Neuronal stem cell (in vitro differentiated cells): ENCODE data around the gene PRIM2.
"Not testable (repeated sequence)": the region's sequence is repeated elsewhere in the genome, so short reads cannot be mapped to it uniquely, and the experiment has no call there.

Experiments
- DNase-seq: peaks from one replicate; pipeline ENCODE4 v3.0.0-alpha.2; 2013; ENCODE audit warnings: low spot score
- H2AFZ ChIP-seq: one replicate; pipeline ENCODE4 v1.6.1; 2013; ENCODE audit warnings: mild to moderate bottlenecking, low read length, inconsistent platforms
- H2AK5ac ChIP-seq: 2 replicates; pipeline ENCODE4 v1.6.1; 2013; ENCODE audit warnings: low read depth, mild to moderate bottlenecking, inconsistent platforms, low read length, moderate library complexity, mixed read lengths
- H2BK120ac ChIP-seq: 2 replicates; pipeline ENCODE4 v1.6.1; 2013; ENCODE audit warnings: low read depth, mild to moderate bottlenecking, inconsistent platforms, low read length, moderate library complexity, mixed read lengths
- H2BK12ac ChIP-seq: one replicate; pipeline ENCODE4 v1.6.1; 2013; ENCODE audit warnings: low read length, inconsistent platforms
- H2BK15ac ChIP-seq: 2 replicates; pipeline ENCODE4 v1.6.1; 2013; ENCODE audit warnings: mild to moderate bottlenecking, low read length, inconsistent platforms, mixed read lengths
- H2BK5ac ChIP-seq: one replicate; pipeline ENCODE4 v1.6.1; 2013; ENCODE audit warnings: inconsistent platforms, mild to moderate bottlenecking, low read length, moderate library complexity
- H3K14ac ChIP-seq: one replicate; pipeline ENCODE4 v1.6.1; 2013; ENCODE audit warnings: low read length, inconsistent platforms
- H3K18ac ChIP-seq: 2 replicates; pipeline ENCODE4 v1.6.1; 2013; ENCODE audit warnings: low read length, inconsistent platforms
- H3K23ac ChIP-seq: 2 replicates; pipeline ENCODE4 v1.6.1; 2013; ENCODE audit warnings: low read depth, mild to moderate bottlenecking, mixed read lengths, low read length, inconsistent platforms; ENCODE audit not compliant: poor library complexity
- H3K27ac ChIP-seq: replicated peaks from 3 replicates; pipeline ENCODE4 v1.5.1; 2013; ENCODE audit warnings: low read length, inconsistent platforms
- H3K27me3 ChIP-seq, 3 experiments: 2 replicates each; pipeline ENCODE4 v1.6.1; 2013; ENCODE audit warnings: low read length in 3 of 3, mild to moderate bottlenecking in 2 of 3, inconsistent platforms in 1 of 3, low read depth in 1 of 3, mixed read lengths in 1 of 3, moderate library complexity in 1 of 3; ENCODE audit not compliant: control insufficient read depth in 3 of 3, insufficient read depth in 3 of 3
- H3K36me3 ChIP-seq, 2 donors: replicated peaks in 1 of 2; 2 replicates each; pipeline ENCODE4 v1.6.1; 2013; ENCODE audit warnings: low read length in 2 of 2; ENCODE audit not compliant: control insufficient read depth in 2 of 2, insufficient read depth in 2 of 2
- H3K4ac ChIP-seq: 2 replicates; pipeline ENCODE4 v1.6.1; 2013; ENCODE audit warnings: inconsistent platforms, mild to moderate bottlenecking, low read length, moderate library complexity
- H3K4me1 ChIP-seq, 2 donors: 1 replicate in 1 of 2; 2 replicates in 1 of 2; pipeline ENCODE4 v1.6.1; 2013; ENCODE audit warnings: low read length in 2 of 2, low read depth in 1 of 2; ENCODE audit not compliant: control insufficient read depth in 2 of 2, insufficient read depth in 1 of 2
- H3K4me2 ChIP-seq: one replicate; pipeline ENCODE4 v1.6.1; 2013; ENCODE audit warnings: mild to moderate bottlenecking, low read length, inconsistent platforms; ENCODE audit not compliant: insufficient read depth, poor library complexity, severe bottlenecking
- H3K4me3 ChIP-seq, 2 donors: 2 replicates each; pipeline ENCODE4 v1.5.1; 2013; ENCODE audit warnings: low read length in 2 of 2, mild to moderate bottlenecking in 2 of 2, inconsistent platforms in 1 of 2, moderate library complexity in 1 of 2
- H3K79me1 ChIP-seq: one replicate; pipeline ENCODE4 v1.6.1; 2013; ENCODE audit warnings: low read depth, mild to moderate bottlenecking, inconsistent platforms, low read length, moderate library complexity
- H3K9ac ChIP-seq: one replicate; pipeline ENCODE4 v1.6.1; 2013; ENCODE audit warnings: mild to moderate bottlenecking, low read depth, low read length, inconsistent platforms; ENCODE audit not compliant: poor library complexity
- H3K9me3 ChIP-seq, 2 donors: replicated peaks in 1 of 2; 2 replicates each; pipeline versions ENCODE3 to v1.6.1; 2013; ENCODE audit warnings: low read length in 2 of 2, mild to moderate bottlenecking in 2 of 2, inconsistent platforms in 1 of 2, low read depth in 1 of 2, mixed read lengths in 1 of 2, moderate library complexity in 1 of 2; ENCODE audit not compliant: control insufficient read depth in 2 of 2, insufficient read depth in 1 of 2
- H4K8ac ChIP-seq: one replicate; pipeline ENCODE4 v1.6.1; 2013; ENCODE audit warnings: low read depth, mild to moderate bottlenecking, inconsistent platforms, low read length, moderate library complexity
- H4K91ac ChIP-seq: one replicate; pipeline ENCODE4 v1.6.1; 2013; ENCODE audit warnings: low read length, low read depth, mild to moderate bottlenecking, inconsistent platforms; ENCODE audit not compliant: poor library complexity
- WGBS, 2 donors: extraction: QIAGEN DNeasy Blood & Tissue Kit; methylation state at CpG; one replicate each; pipeline ENCODE4 v1.1.7; 2013; ENCODE audit warnings: missing lambda C conversion rate in 2 of 2, mixed read lengths in 1 of 2; ENCODE audit not compliant: insufficient read length in 2 of 2, insufficient replicate concordance in 1 of 2; ENCODE audit errors: extremely low coverage in 2 of 2; 5-methylcytosine and 5-hydroxymethylcytosine counted together

Gene PRIM2

DNA sequence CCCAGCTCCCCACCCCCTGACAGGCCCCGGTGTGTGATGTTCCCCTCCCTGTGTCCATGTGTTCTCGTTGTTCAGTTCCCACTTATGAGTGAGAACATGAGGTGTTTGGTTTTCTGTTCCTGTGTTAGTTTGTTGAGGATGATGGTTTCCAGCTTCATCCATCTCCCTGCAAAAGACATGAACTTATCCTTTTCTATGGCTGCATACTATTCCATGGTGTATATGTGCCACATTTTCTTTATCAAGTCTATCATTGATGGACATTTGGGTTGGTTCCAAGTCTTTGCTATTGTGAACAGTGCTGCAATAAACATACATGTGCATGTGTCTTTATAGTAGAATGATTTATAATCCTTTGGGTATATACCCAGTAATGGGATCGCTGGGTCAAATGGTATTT, 148.5 kb downstream of the PRIM2 start:
- not testable (repeated sequence) for H2BK15ac ChIP-seq, H3K27ac ChIP-seq, H3K14ac ChIP-seq, H3K79me1 ChIP-seq, H4K91ac ChIP-seq, H3K18ac ChIP-seq, DNase-seq, H3K9me3 ChIP-seq, H3K36me3 ChIP-seq, H2BK120ac ChIP-seq, H3K23ac ChIP-seq, H3K9ac ChIP-seq, H3K4ac ChIP-seq, H3K4me3 ChIP-seq, H3K4me2 ChIP-seq, H2BK12ac ChIP-seq, H3K4me1 ChIP-seq, H3K27me3 ChIP-seq, H2AK5ac ChIP-seq, H2AFZ ChIP-seq, H4K8ac ChIP-seq, H2BK5ac ChIP-seq
- no CpG with 5 or more reads among the region's 3 CpGs for WGBS, 2 donors

DNA sequence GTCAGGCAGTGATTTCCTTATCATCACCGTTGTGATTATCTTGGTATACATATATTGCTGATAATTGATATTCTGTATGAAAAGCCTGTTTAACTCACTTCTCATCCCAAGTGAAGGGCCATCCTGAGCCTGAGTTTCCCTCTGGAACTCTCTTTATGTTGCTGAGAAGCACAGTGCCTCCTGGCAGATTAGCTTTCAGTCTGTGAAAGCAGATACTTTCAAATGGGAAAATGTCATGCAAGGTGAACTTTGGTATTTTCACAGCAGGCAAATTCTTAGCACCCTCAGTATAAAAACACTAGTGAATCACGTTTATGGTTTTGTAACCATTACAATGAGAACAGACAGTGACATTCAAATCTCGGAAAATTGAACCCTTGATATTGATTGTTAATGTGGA, 151.6 kb downstream of the PRIM2 start:
- no peaks in the 10 kb centered on the region for H3K36me3 ChIP-seq
- no peak overlapping the region for H2BK120ac ChIP-seq
- no peak overlapping the region for H2BK15ac ChIP-seq
- no peak for DNase-seq
- H2AFZ ChIP-seq: no peak overlapping the region
- no peaks in the 10 kb centered on the region for H3K4me1 ChIP-seq
- WGBS, 2 donors: no CpG with 5 or more reads among the region's 3 CpGs
- H3K9ac ChIP-seq: no peak overlapping the region
- no peaks in the 10 kb centered on the region for H3K27me3 ChIP-seq
- H2AK5ac ChIP-seq: no peak overlapping the region
- no peak overlapping the region for H3K4ac ChIP-seq
- no peak overlapping the region for H4K8ac ChIP-seq
- H3K4me2 ChIP-seq: no peak overlapping the region
- no peak overlapping the region for H3K23ac ChIP-seq
- no peak overlapping the region for H3K18ac ChIP-seq
- H3K4me3 ChIP-seq: no peak overlapping the region
- no peaks in the 10 kb centered on the region for H3K79me1 ChIP-seq
- H4K91ac ChIP-seq: no peak overlapping the region
- H3K14ac ChIP-seq: no peak overlapping the region
- H3K9me3 ChIP-seq: no peaks in the 10 kb centered on the region
- no peak overlapping the region for H3K27ac ChIP-seq
- no peak overlapping the region for H2BK5ac ChIP-seq
- H2BK12ac ChIP-seq: no peak overlapping the region

DNA sequence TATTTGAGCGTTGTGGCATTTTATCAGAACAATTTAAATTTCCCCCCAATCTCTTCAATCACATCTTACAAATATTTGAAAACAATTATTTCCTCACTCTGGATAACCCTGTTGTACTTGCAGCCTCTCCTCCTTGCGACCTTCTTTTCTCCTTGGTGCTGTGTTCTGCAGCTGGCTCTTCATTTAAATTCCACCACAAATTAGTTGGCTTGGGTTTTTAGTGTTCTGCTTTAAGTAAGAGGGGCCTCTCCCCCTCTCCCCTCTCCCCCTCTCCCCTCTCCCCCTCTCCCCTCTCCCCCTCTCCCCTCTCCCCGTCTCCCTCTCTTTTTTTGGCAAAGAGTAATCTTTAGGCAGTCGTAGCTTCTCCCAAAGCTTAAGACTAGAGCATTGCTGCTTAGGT, 152.7 kb downstream of the PRIM2 start:
- not testable (repeated sequence) for H2AK5ac ChIP-seq, H4K8ac ChIP-seq, H3K4me1 ChIP-seq, H2BK12ac ChIP-seq, H3K9ac ChIP-seq, H3K27ac ChIP-seq, H2BK5ac ChIP-seq, H3K79me1 ChIP-seq, H3K9me3 ChIP-seq, H2AFZ ChIP-seq, H3K14ac ChIP-seq, H3K4me2 ChIP-seq, H3K23ac ChIP-seq, H4K91ac ChIP-seq, H2BK120ac ChIP-seq, DNase-seq, H3K18ac ChIP-seq, H3K4me3 ChIP-seq, H3K27me3 ChIP-seq, H3K36me3 ChIP-seq, H2BK15ac ChIP-seq, H3K4ac ChIP-seq
- no CpG with 5 or more reads among the region's 4 CpGs for WGBS, 2 donors

DNA sequence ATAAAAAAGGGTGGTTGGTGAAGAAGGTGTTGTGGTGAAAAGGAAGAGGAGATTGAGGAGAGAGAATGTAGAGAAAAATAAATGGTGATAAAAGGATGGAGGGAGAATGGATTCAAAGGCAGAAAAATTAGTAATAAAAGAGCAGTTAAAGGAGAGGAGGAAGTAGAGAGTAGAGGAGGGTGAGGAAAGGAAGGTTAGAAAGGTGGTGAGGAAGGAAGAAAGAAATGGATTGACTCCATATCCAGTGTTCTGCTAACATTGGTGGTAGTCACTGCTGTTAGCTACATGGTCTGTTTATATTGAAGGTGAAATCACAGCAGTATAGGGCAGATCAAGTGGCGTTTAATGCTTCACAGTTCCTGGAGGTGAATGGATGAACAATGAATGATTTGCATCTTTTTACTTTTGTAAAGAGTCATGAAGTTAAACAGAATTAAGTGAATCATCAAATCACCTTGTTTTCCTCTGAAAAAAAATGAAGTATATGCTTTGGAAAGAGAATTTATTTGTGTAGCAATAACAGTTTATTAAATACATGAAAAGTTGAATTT, 154.0 kb downstream of the PRIM2 start:
- H3K23ac ChIP-seq, H3K4me2 ChIP-seq, H3K79me1 ChIP-seq, H3K4me1 ChIP-seq, H3K36me3 ChIP-seq, H2BK15ac ChIP-seq, H3K27me3 ChIP-seq, H3K18ac ChIP-seq, H3K4ac ChIP-seq, H2AFZ ChIP-seq, H3K9me3 ChIP-seq, H2BK12ac ChIP-seq, H2BK120ac ChIP-seq, H3K27ac ChIP-seq, H4K91ac ChIP-seq, H3K4me3 ChIP-seq, H4K8ac ChIP-seq, H2AK5ac ChIP-seq, DNase-seq, H3K14ac ChIP-seq, H3K9ac ChIP-seq, H2BK5ac ChIP-seq: not testable (repeated sequence)
- WGBS, 2 donors: no CpG with 5 or more reads among the region's 1 CpG
